NOMO-1 treated with dmso at 0.1 percent for 144 hours (cell line): ENCODE measurements around the gene R3HCC1L.

Experiments used
- DNase-seq: peaks from one replicate; lab custom pipeline; 2025; ENCODE audit not compliant: unreplicated experiment; lab: John Stamatoyannopoulos, UW

The R3HCC1L gene

DNA sequence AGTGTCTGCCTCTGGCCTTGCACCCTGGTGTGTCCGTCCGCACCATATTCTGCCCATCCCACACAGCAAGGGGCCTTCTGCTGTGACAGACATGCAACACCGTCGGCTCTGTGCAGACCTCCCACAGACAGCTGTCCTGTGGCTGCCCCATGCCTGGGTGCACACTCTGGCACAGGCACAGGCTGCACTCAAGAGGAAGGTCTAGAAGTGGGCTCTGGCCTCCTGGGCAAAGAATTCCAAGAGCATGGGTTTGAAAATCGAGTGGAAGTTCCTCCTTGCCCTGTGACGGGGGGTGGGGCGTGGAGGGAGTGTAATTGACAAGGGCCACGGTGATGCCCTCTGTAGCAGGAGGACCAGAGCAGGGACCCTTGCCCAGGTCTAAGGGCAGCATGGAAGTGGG is 137.8 kb downstream of the R3HCC1L start:
- DNase-seq = no peak

GRCh38 chr10:98272656-98273055 is 138.2 kb downstream of the R3HCC1L start:
- no peak for DNase-seq

DNA sequence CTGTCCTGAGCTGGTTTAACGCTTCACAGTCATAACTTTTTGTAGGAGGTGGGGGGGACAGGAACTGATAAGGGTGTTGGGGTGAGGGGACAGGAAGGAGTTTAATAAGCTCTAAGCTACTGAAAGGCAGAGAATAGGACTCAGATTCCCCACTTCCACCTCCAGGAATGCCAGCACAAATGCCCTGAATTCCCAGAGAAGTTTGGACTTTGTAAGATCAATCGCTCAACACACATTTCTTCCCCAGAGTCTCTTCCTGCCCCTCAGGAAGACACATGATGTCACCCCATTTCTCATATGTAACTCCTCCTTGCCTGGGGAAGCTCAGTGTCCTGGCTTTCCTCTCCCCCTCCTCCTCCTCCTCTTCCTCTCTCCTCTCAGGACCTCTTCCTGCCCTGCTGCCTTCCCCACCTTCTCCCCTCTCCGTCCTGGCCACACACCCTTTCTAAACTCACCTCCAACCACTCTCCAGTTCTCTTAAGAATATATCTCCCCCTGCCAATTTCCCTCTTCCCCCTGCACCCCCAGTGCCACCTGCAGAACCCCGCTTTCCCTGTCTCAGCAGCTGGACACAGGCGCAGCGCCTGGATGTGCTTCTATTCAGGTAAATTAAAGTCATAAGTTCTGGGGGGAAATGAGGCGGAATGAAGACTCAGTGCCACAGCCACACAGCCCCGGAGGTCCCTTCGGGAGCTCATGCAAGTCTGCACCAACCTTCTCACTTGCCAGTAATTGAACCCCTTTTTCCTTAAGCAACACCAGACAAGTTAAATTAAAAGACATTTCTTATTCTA is 138.8 kb downstream of the R3HCC1L start:
- DNase-seq = no peak

- DNase-seq = no peak
Observed at GRCh38 chr10:98274562-98274961, 140.1 kb downstream of the R3HCC1L start.

- no peak for DNase-seq
Observed at GRCh38 chr10:98276311-98276710, 141.9 kb downstream of the R3HCC1L start.

DNA sequence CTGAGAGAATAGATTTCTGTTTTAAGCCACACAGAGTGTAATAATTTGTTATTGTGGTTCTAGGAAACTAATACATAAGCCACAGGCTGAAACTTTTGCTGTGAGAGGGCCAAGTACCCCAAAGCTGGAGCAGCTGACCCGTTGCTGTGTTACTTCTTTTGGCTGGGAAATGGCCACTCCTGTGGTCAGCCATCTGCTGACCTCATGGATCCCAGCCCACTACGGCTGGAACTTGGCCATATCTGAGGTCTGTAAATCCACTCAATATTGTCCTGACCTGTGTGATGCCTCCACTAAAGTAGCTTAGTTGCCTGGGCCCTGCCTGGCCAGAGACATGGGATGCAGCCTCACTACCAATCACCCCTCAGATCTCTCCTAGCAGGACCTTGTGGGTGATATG is 151.0 kb downstream of the R3HCC1L start:
- DNase-seq = no peak

- no peak for DNase-seq
Observed at GRCh38 chr10:98286419-98286818, 152.0 kb downstream of the R3HCC1L start.

DNA sequence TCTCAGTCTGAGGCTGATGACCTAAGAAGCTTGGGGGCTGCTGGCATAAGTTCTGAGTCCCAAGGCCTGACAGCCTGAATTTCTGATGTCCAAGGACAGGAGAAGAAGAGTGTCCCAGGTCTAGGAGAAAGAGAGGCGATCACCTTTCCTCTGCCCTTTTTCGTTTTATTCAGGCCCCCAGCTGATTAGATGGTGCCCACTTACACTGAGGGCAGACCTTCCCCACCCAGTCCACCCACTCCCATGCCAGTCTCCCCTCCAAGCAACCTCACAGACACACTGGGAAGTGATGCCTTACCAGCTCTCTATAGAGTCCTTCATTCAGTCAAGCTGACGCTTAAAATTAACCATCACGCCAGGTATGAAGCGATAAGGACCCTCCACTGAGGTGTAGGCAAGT is 152.9 kb downstream of the R3HCC1L start:
- no peak for DNase-seq

- DNase-seq = no peak
Observed at GRCh38 chr10:98289802-98290209, 155.3 kb downstream of the R3HCC1L start.

GRCh38 chr10:98292971-98293370 is 158.5 kb downstream of the R3HCC1L start:
- DNase-seq = no peak

- no peak for DNase-seq
Observed at GRCh38 chr10:98293550-98294269, 159.3 kb downstream of the R3HCC1L start.

GRCh38 chr10:98294270-98294627 is 159.8 kb downstream of the R3HCC1L start:
- no peak for DNase-seq
